ENCODE data around the gene RHOF.

GRCh38 chr12:121787063-121788025 lies 6.1 kb downstream of the RHOF start:
- TF ChIP-seq CTCF (IDR thresholded peaks at IDR 0.05; ENCODE audit: low read depth, low read length, missing input control): no peak
- no peak for TF ChIP-seq EGR1 (IDR thresholded peaks at IDR 0.05; ENCODE audit: low read depth in 2 of 2)
- TF ChIP-seq MAX (IDR thresholded peaks at IDR 0.05): no peak
- no peak for TF ChIP-seq SP1 (IDR thresholded peaks at IDR 0.05)
